ENCODE results near the gene ASMT. TPM values are rescaled to one million over a fixed set of nuclear protein-coding genes. Genes with fewer than 3 reads are reported as not detected.
"Not testable (repeated sequence)": the region's sequence is repeated elsewhere in the genome, so short reads cannot be mapped to it uniquely, and the experiment has no call there.

Gene ASMT
- total RNA-seq, 8 experiments from 2014 or later, result 0.33 to 0.82 (median 0.43) TPM; not detected in 5

GRCh38 chrX:1661922-1662221 lies 47.0 kb downstream of the ASMT start:
- H3K4me1 ChIP-seq (replicated peaks in 1 of 2), result peaks cover 8 to 26% of the 10 kb centered on the region in 2 donors
- no peak overlapping the region for H3K4me3 ChIP-seq
- in situ Hi-C loops (cut with MboI; ENCODE audit: low pct_unique_long_range_greater_than_20kb in 2 of 9, low sequenced_read_pairs in 9 of 9, unreplicated experiment in 9 of 9), result loop anchor here in 5 of 9 experiments (25.0 kb wide), 2 partner anchors 925 to 950 kb away; no protein-coding TSS in a partner anchor
- 57 to 100% (median 97%) methylated on average over 1 to 10 of the region's 15 CpGs; no CpG with 5 or more reads in 4 of the 10 experiments for WGBS, 10 experiments
- H3K27ac ChIP-seq, result peak overlapping the region in 1 of 2 donors; percentile 80
- ATAC-seq (replicated peaks in 6 of 8), result no peak

GRCh38 chrX:1667566-1667965 lies 52.7 kb downstream of the ASMT start:
- Histone ChIP-seq H3K4me3 (no peak overlapping the region), H3K27ac (no peak overlapping the region), H3K4me1 (replicated peaks in 1 of 2) (no peaks in the 10 kb centered on the region)
- in situ Hi-C loops (cut with MboI; ENCODE audit: low pct_unique_long_range_greater_than_20kb in 2 of 9, low sequenced_read_pairs in 9 of 9, unreplicated experiment in 9 of 9), result loop anchor here in 5 of 9 experiments (25.0 kb wide), 2 partner anchors 920 to 945 kb away; no protein-coding TSS in a partner anchor
- no peak for ATAC-seq (replicated peaks in 6 of 8)
- 17 to 100% (median 49%) methylated on average over 1 to 6 of the region's 6 CpGs; no CpG with 5 or more reads in 4 of the 10 experiments for WGBS, 10 experiments

- in situ Hi-C loops (cut with MboI; ENCODE audit: low pct_unique_long_range_greater_than_20kb in 2 of 9, low sequenced_read_pairs in 9 of 9, unreplicated experiment in 9 of 9), result loop anchor here in 5 of 9 experiments (25.0 kb wide), 2 partner anchors 914 to 939 kb away; no protein-coding TSS in a partner anchor
- no peak for ATAC-seq (replicated peaks in 6 of 8)
Observed at GRCh38 chrX:1673337-1673736, 58.5 kb downstream of the ASMT start.

GRCh38 chrX:1676866-1677265 lies 62.0 kb downstream of the ASMT start:
- Histone ChIP-seq H3K27ac (no peak overlapping the region), H3K4me3 (no peak overlapping the region), H3K4me1 (replicated peaks in 1 of 2) (no peaks in the 10 kb centered on the region)
- no peak for ATAC-seq (replicated peaks in 6 of 8)
- WGBS, 10 experiments, result 26 to 100% (median 87%) methylated on average over 2 to 9 of the region's 14 CpGs; no CpG with 5 or more reads in 3 of the 10 experiments
- in situ Hi-C loops (cut with MboI; ENCODE audit: low pct_unique_long_range_greater_than_20kb in 2 of 9, low sequenced_read_pairs in 9 of 9, unreplicated experiment in 9 of 9), result no loop called here

More at GRCh38 chrX:1673337-1673736, 58.5 kb downstream of the ASMT start:
- 7 to 100% (median 84%) methylated on average over 1 to 7 of the region's 7 CpGs; no CpG with 5 or more reads in 2 of the 10 experiments for whole genome bisulfite sequencing, 10 experiments
- Histone ChIP-seq H3K4me1 (replicated peaks in 1 of 2) (no peaks in the 10 kb centered on the region), H3K4me3 (no peak overlapping the region), H3K27ac (no peak overlapping the region)

GRCh38 chrX:1679238-1679637 lies 64.4 kb downstream of the ASMT start:
- Histone ChIP-seq H3K4me3 (no peak overlapping the region), H3K4me1 (replicated peaks in 1 of 2) (no peaks in the 10 kb centered on the region), H3K27ac (no peak overlapping the region)
- WGBS, 10 experiments, result 0 to 74% (median 59%) methylated on average over 2 to 8 of the region's 9 CpGs; no CpG with 5 or more reads in 3 of the 10 experiments
- in situ Hi-C loops (cut with MboI; ENCODE audit: low pct_unique_long_range_greater_than_20kb in 2 of 9, low sequenced_read_pairs in 9 of 9, unreplicated experiment in 9 of 9), result no loop called here
- no peak for ATAC-seq (replicated peaks in 6 of 8)

- no peak for ATAC-seq (replicated peaks in 6 of 8)
- Histone ChIP-seq H3K27ac (no peak overlapping the region), H3K4me1 (replicated peaks in 1 of 2) (peaks cover 3 to 6% of the 10 kb centered on the region in 2 donors), H3K4me3 (no peak overlapping the region)
- in situ Hi-C loops (cut with MboI; ENCODE audit: low pct_unique_long_range_greater_than_20kb in 2 of 9, low sequenced_read_pairs in 9 of 9, unreplicated experiment in 9 of 9), result no loop called here
Observed at GRCh38 chrX:1681439-1681838, 66.6 kb downstream of the ASMT start.

GRCh38 chrX:1681856-1682255 lies 67.0 kb downstream of the ASMT start:
- ATAC-seq (replicated peaks in 6 of 8); H3K4me3 ChIP-seq; H3K27ac ChIP-seq; in situ Hi-C loops (cut with MboI; ENCODE audit: low pct_unique_long_range_greater_than_20kb in 2 of 9, low sequenced_read_pairs in 9 of 9, unreplicated experiment in 9 of 9); H3K4me1 ChIP-seq (replicated peaks in 1 of 2): not testable (repeated sequence)

GRCh38 chrX:1682501-1682900 lies 67.6 kb downstream of the ASMT start:
- H3K4me1 ChIP-seq (replicated peaks in 1 of 2); ATAC-seq (replicated peaks in 6 of 8); H3K4me3 ChIP-seq; in situ Hi-C loops (cut with MboI; ENCODE audit: low pct_unique_long_range_greater_than_20kb in 2 of 9, low sequenced_read_pairs in 9 of 9, unreplicated experiment in 9 of 9); H3K27ac ChIP-seq: not testable (repeated sequence)
- 0 to 100% (median 86%) methylated on average over 1 to 3 of the region's 4 CpGs; no CpG with 5 or more reads in 2 of the 10 experiments for WGBS, 10 experiments

- H3K4me3 ChIP-seq; in situ Hi-C loops (cut with MboI; ENCODE audit: low pct_unique_long_range_greater_than_20kb in 2 of 9, low sequenced_read_pairs in 9 of 9, unreplicated experiment in 9 of 9); H3K4me1 ChIP-seq (replicated peaks in 1 of 2): not testable (repeated sequence)
- peak in 5 of 8 experiments; percentile 27 to 79 (median 74) for ATAC-seq (replicated peaks in 6 of 8)
- H3K27ac ChIP-seq, result peak overlapping the region; percentile 74 to 87
- WGBS, 10 experiments, result 0% methylated on average over 1 of the region's 8 CpGs; no CpG with 5 or more reads in 9 of the 10 experiments
Observed at GRCh38 chrX:1684883-1685282, 70.0 kb downstream of the ASMT start.

- 0% methylated on average over 1 of the region's 3 CpGs; no CpG with 5 or more reads in 9 of the 10 experiments for WGBS, 10 experiments
- peak overlapping the region; percentile 74 to 85 for H3K27ac ChIP-seq
- peak in 5 of 8 experiments; percentile 70 to 90 (median 86) for ATAC-seq (replicated peaks in 6 of 8)
- H3K4me3 ChIP-seq; in situ Hi-C loops (cut with MboI; ENCODE audit: low pct_unique_long_range_greater_than_20kb in 2 of 9, low sequenced_read_pairs in 9 of 9, unreplicated experiment in 9 of 9); H3K4me1 ChIP-seq (replicated peaks in 1 of 2): not testable (repeated sequence)
Observed at GRCh38 chrX:1685444-1685880, 70.6 kb downstream of the ASMT start.

- H3K4me1 ChIP-seq (replicated peaks in 1 of 2), result peaks cover 3 to 6% of the 10 kb centered on the region in 2 donors
- WGBS, 10 experiments, result 0 to 100% (median 73%) methylated on average over 1 to 2 of the region's 2 CpGs; no CpG with 5 or more reads in 3 of the 10 experiments
- in situ Hi-C loops (cut with MboI; ENCODE audit: low pct_unique_long_range_greater_than_20kb in 2 of 9, low sequenced_read_pairs in 9 of 9, unreplicated experiment in 9 of 9), result no loop called here
- H3K4me3 ChIP-seq, result no peak overlapping the region
- H3K27ac ChIP-seq, result no peak overlapping the region
- ATAC-seq (replicated peaks in 6 of 8), result no peak
Observed at GRCh38 chrX:1686642-1687041, 71.8 kb downstream of the ASMT start.

Other genes with a start within 250 kb of the ASMT start
- 100 to 1,000 TPM; 145 to 398 (median 286) TPM for gene SLC25A6, start 222.9 kb upstream of the ASMT start, total RNA-seq
- 10 to 100 TPM; 15.1 to 46.3 (median 23.4) TPM for gene ASMTL, start 162.2 kb upstream of the ASMT start, total RNA-seq
- gene P2RY8, start 77.9 kb upstream of the ASMT start, total RNA-seq, result 1 to 10 TPM in 1 of 8 experiments, under 1 TPM in 5, not detected in 2; 0.13 to 2.1 (median 0.22) TPM
- gene AKAP17A, start 23.5 kb upstream of the ASMT start, total RNA-seq, result 10 to 100 TPM; 23.9 to 39.5 (median 28.0) TPM

All from motor neuron (in vitro differentiated cells).